Amygdala (tissue), 56 donors: ENCODE measurements around the gene DHRS3.
A peak's percentile ranks its signal among the peaks of the same experiment; 100 is the strongest.

Experiments used
- DNase-seq, 56 donors: peaks; one replicate each; lab custom pipeline; 2025; lab: John Stamatoyannopoulos, UW

DHRS3 gene

GRCh38 chr1:12640958-12641272 lies 22.9 kb upstream of the DHRS3 start:
- no peak for DNase-seq

GRCh38 chr1:12640237-12640957 lies 22.4 kb upstream of the DHRS3 start:
- DNase-seq: no peak

GRCh38 chr1:12637693-12638092 lies 19.7 kb upstream of the DHRS3 start:
- DNase-seq: no peak

GRCh38 chr1:12636098-12636950 lies 18.3 kb upstream of the DHRS3 start:
- no peak for DNase-seq

- no peak for DNase-seq
Observed at GRCh38 chr1:12634696-12635202, 16.7 kb upstream of the DHRS3 start.

GRCh38 chr1:12634156-12634555 lies 16.1 kb upstream of the DHRS3 start:
- DNase-seq: no peak

GRCh38 chr1:12631571-12631970 lies 13.6 kb upstream of the DHRS3 start:
- no peak for DNase-seq

- no peak for DNase-seq
Observed at GRCh38 chr1:12630946-12631530, 13.0 kb upstream of the DHRS3 start.

- no peak for DNase-seq
Observed at GRCh38 chr1:12629985-12630760, 12.2 kb upstream of the DHRS3 start.

- no peak for DNase-seq
Observed at GRCh38 chr1:12629511-12629956, 11.5 kb upstream of the DHRS3 start.

GRCh38 chr1:12627296-12627695 lies 9.3 kb upstream of the DHRS3 start:
- no peak for DNase-seq

GRCh38 chr1:12626888-12627287 lies 8.9 kb upstream of the DHRS3 start:
- DNase-seq: no peak

GRCh38 chr1:12625276-12625675 lies 7.3 kb upstream of the DHRS3 start:
- no peak for DNase-seq

GRCh38 chr1:12622506-12622905 lies 4.5 kb upstream of the DHRS3 start:
- no peak for DNase-seq

- peak in 7 of 56 donors; percentile 15 to 45 (median 31) for DNase-seq
Observed at GRCh38 chr1:12621346-12622335, 3.6 kb upstream of the DHRS3 start.

GRCh38 chr1:12620931-12621330 lies 2.9 kb upstream of the DHRS3 start:
- DNase-seq: no peak

- no peak for DNase-seq
Observed at GRCh38 chr1:12620488-12620865, 2.5 kb upstream of the DHRS3 start.

- peak in 51 of 56 donors; percentile 28 to 89 (median 65) for DNase-seq
Observed at GRCh38 chr1:12619792-12620487, 1.9 kb upstream of the DHRS3 start.
